HG03025 (cell line): ENCODE results near the gene ANKDD1A.

Experiments used
- ATAC-seq: cut with Tn5 transposase; IDR thresholded peaks from one replicate; pipeline ENCODE4 v1.9.1; 2021; ENCODE audit warnings: mild to moderate bottlenecking, moderate library complexity; ENCODE audit not compliant: unreplicated experiment, low FRiP score

Gene ANKDD1A

GRCh38 chr15:64917211-64917610 lies 5.5 kb downstream of the ANKDD1A start:
- ATAC-seq: no peak

GRCh38 chr15:64919721-64920120 lies 8.0 kb downstream of the ANKDD1A start:
- ATAC-seq: no peak

GRCh38 chr15:64921711-64922110 lies 10.0 kb downstream of the ANKDD1A start:
- ATAC-seq: no peak

- ATAC-seq: no peak
These were observed 11.8 kb downstream of the ANKDD1A start for GRCh38 chr15:64923546-64923945.

DNA sequence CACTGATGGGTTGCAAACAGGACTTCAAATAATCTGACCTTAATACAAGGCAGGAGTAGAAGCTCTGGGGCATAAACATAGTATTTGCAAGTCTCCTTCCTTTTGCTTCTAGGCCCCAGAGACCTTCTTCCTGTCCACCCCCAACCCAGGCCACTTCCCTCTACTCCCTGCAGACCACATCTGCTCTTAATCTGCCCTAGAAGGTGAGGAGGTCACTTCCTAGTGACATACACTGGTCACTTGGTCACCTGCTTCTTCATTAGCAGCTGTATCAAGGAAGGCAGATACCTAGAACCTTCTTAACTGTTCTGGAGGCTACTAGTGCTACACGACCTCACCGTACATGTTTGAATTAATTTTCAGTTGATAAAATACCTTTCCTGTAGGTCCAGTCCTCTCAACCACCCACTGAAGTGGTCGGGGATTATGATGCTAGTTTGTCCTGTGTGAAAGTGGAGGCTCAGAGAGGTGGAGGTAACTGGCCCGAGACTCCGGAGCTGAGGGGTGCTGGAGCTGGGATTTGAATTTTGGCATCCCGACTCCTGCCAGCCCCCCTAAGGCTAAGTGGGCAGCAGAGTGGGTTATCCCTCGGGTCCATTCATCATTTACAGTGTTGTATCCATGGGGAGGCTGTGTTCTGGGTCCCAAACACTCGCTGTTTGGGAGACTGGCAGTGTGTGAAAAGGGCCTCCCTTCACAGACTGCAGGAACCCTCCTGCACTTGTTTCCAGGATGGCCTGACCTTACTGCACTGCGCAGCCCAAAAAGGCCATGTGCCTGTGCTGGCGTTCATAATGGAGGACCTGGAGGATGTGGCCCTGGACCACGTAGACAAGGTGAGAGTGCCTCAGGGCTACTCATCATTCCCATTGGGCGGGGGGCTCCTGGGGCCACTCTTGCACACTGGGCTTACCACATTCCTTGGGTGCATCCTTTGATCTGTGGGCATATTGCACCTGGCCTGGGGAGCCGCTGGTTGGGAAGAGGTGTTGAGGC lies 13.9 kb downstream of the ANKDD1A start:
- no peak for ATAC-seq

GRCh38 chr15:64926661-64927060 lies 15.0 kb downstream of the ANKDD1A start:
- ATAC-seq: no peak

- ATAC-seq: no peak
These were observed 17.0 kb downstream of the ANKDD1A start for GRCh38 chr15:64928626-64929220.

DNA sequence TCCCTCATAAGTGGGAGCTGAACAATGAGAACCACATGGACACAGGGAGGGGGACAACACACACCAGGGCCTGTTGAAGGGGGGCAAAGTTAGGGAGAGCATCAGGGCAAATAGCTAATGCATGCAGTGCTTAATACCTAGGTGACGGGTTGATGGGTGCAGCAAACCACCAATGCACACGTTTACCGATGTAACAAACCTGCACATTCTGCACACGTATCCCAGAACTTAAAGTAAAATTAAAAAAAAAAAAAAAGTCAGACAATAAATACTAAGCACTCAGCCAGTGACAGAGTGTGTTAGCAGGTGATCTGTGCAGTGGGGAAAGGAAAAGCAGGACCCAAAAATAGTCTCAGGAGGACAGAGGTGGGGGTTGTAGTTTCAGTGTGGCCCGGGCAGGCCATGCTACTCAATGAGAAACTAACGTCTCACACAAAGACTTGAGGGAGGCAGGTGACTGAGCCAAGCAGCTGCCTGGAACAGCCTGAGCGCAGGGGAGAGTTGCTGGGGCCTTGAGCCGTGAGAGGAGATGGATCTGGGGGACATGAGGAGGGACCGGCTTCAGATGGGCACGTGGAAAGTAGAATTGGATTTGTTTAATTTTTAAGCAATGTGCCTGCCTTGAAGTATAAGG lies 18.4 kb downstream of the ANKDD1A start:
- ATAC-seq: no peak

DNA sequence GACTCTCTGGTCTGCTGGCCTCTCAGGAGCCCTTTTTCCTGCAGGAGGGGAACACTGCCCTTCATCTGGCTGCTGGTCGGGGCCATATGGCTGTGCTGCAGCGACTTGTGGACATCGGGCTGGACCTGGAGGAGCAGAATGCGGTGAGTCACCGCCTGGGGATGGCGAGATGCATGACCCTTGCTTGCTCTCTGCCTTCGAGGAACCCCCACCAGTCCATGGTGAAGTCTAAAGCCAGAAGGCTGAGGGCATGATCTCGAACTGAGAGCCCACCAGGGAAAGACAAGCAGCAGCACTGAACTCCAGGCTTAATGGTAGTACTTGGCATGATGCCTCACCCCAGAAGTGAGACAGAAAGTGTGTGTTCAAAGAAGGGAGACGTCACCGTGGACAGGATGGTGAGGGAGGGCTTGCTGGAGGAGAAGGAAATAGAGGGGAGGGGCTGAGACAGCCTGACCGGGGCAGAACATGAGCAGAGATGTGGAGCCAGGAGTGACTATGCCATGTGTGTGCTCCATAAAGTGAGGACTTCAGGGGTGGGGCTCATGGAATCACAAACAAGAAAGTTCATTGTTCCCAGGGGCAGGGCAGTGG lies 19.2 kb downstream of the ANKDD1A start:
- ATAC-seq: no peak

DNA sequence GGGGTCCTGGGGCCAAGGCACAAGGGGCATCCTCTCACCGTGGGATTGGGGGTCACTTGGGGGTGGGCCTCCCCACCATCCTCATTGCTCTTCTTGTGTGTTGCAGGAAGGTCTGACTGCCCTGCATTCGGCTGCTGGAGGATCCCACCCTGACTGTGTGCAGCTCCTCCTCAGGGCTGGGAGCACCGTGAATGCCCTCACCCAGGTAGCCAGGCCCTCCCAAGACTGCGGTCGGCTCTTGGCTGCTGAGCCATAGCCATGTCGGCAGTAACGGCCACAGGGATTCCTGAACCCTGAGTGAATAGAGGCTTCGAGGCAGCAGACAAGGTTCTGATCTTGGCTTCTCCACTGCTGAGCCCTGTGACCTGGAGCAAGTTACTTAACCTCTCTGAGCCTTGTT lies 19.7 kb downstream of the ANKDD1A start:
- ATAC-seq: no peak

DNA sequence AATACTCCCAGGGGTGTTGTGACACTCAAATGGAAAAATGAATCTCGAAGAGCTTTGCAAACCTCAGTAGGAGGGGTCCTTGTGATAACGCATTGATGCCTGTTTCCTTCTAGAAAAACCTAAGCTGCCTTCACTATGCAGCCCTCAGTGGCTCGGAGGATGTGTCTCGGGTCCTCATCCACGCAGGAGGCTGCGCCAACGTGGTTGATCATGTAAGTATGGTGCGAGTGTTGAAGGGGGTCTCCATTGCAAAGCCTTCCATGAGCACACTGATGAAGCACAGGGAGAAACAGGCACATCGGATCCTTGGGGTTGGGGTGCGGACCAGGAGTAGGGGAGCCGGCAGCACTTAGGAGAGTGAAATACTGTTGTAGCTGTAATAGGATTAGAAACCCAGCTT lies 22.3 kb downstream of the ANKDD1A start:
- ATAC-seq: no peak

- ATAC-seq: no peak
These were observed 26.5 kb downstream of the ANKDD1A start for GRCh38 chr15:64938192-64938591.

GRCh38 chr15:64942356-64942755 lies 30.7 kb downstream of the ANKDD1A start:
- ATAC-seq: no peak

DNA sequence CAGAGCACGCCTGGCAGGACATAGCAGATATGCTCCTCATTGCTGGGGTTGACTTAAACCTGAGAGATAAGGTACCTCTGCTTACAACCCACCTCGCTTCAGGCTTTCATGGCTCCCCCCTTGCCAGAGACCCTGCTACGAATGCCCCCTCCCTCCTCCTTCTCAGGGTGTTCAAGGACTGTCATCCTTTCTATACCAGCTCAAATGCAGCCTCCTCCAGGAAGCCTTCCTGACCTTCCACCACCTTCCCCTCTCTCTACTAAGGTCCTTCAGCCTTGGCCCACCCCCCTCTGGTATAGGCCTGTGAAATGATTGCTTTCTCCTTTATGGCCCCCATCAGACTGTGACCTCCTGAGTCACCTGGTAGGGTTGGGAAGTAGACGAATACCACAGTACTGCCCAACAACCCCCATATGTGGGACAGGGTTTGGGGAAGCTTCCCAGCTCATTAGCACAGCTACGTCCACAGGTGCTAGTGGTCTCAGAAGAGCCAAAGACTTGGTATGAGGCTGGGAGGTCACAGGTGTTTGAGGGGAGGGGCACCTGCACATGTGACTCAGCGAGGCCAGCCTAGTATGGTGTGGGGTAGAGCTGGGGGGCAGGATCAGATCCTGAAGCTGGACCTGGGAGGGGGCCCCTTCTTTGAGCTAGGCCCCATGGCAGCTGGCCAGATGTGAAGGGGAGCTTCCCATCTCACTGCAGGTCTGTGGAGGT lies 32.0 kb downstream of the ANKDD1A start:
- ATAC-seq: no peak

- ATAC-seq: no peak
These were observed 33.3 kb downstream of the ANKDD1A start for GRCh38 chr15:64944961-64945360.

GRCh38 chr15:64947211-64947610 lies 35.5 kb downstream of the ANKDD1A start:
- no peak for ATAC-seq

DNA sequence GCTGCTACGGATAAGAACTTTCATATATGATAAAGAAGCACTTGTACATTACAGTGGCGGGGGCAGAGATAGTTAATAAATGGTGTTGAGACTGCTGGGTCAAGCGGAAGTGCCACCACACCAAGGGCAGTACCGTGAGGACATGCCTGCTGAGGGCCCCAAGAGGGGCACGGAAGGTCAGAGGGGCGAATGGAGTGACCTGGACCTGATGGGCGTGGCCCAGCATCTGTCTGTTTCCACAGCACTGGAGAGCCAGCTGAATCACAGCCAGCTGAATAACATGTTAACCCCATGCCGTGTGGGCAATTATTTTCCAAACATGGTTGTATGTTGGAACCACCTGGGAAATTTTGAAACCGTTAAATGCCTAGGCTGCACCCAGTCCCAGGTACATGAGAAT lies 37.2 kb downstream of the ANKDD1A start:
- no peak for ATAC-seq

GRCh38 chr15:64949383-64950186 lies 37.9 kb downstream of the ANKDD1A start:
- no peak for ATAC-seq

DNA sequence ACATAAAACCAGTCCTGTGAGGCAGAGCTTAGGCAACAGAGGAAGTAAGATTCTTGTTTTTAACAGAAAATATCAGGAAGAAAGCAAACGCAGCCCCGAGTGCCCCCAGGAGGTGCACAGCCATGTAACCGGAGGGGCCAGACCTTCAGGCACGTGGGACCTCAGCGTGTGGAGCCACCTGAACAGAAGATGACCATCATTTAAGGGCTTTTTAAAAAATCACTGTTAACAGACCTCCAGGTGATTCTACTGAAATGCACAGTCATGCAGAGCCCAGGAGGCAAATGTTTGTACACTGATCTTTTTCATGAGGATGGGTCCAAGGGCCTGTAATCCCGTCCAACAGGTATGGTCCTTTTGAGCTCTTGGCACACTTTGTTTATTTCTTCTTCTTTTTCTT lies 39.2 kb downstream of the ANKDD1A start:
- no peak for ATAC-seq
